Cardiac fibroblast (primary cell): Measurements from ENCODE around the gene ZNF460.
A peak's percentile ranks its signal among the peaks of the same experiment; 100 is the strongest.
"Not testable (repeated sequence)": the region's sequence is repeated elsewhere in the genome, so short reads cannot be mapped to it uniquely, and the experiment has no call there.

Source experiments
- DNase-seq, 2 donors: peaks; one replicate each; pipeline versions ENCODE4 v3.0.0 to v3.0.0-alpha.2; 2010; ENCODE audit warnings: low read depth in 2 of 2
- H3K4me3 ChIP-seq, 2 donors: replicated peaks in 1 of 2; 1 replicate in 1 of 2; 2 replicates in 1 of 2; pipeline ENCODE4 v1.5.1; 2011; ENCODE audit warnings: low read depth in 2 of 2, low read length in 2 of 2, mild to moderate bottlenecking in 2 of 2, moderate library complexity in 1 of 2
- TF ChIP-seq, protein P1 (sequence below): IDR thresholded peaks from one replicate; pipeline ENCODE4 v1.5.1; 2011; ENCODE audit warnings: low read depth, mild to moderate bottlenecking, low read length, inconsistent platforms

Gene ZNF460

GRCh38 chr19:57242821-57243220, 37.5 kb upstream of the ZNF460 start:
- TF ChIP-seq, protein P1, sequence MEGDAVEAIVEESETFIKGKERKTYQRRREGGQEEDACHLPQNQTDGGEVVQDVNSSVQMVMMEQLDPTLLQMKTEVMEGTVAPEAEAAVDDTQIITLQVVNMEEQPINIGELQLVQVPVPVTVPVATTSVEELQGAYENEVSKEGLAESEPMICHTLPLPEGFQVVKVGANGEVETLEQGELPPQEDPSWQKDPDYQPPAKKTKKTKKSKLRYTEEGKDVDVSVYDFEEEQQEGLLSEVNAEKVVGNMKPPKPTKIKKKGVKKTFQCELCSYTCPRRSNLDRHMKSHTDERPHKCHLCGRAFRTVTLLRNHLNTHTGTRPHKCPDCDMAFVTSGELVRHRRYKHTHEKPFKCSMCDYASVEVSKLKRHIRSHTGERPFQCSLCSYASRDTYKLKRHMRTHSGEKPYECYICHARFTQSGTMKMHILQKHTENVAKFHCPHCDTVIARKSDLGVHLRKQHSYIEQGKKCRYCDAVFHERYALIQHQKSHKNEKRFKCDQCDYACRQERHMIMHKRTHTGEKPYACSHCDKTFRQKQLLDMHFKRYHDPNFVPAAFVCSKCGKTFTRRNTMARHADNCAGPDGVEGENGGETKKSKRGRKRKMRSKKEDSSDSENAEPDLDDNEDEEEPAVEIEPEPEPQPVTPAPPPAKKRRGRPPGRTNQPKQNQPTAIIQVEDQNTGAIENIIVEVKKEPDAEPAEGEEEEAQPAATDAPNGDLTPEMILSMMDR = no peak
- no peak overlapping the region for H3K4me3 ChIP-seq

DNA sequence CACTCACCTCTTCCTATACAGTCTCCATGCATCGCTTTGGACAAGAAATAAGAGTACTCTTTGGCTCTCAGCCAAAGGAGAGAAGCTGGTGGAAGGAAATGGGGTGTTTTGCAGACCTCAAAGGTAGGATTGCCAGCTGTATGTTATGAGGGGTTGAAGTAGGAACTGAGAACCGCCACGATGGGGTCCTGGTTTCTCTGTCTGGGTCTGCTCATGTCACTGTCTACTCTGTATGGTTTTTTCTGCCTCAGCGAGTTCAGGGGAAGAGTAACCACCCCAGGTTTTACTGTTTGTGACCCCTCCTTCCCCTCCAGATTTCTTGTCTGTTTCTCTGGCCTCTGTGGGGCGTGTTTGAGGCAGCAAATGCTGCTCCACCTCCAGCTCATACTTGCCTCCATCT, 35.8 kb upstream of the ZNF460 start:
- no peak overlapping the region for H3K4me3 ChIP-seq
- no peak for DNase-seq
- TF ChIP-seq, protein P1 = no peak

More at GRCh38 chr19:57242821-57243220, 37.5 kb upstream of the ZNF460 start:
- no peak for DNase-seq

- TF ChIP-seq, protein P1 = no peak
Observed at GRCh38 chr19:57245066-57245465, 35.2 kb upstream of the ZNF460 start.

GRCh38 chr19:57245959-57246358, 34.3 kb upstream of the ZNF460 start:
- DNase-seq = no peak
- H3K4me3 ChIP-seq = no peak overlapping the region
- TF ChIP-seq, protein P1 = no peak

More at GRCh38 chr19:57245066-57245465, 35.2 kb upstream of the ZNF460 start:
- no peak overlapping the region for H3K4me3 ChIP-seq
- no peak for DNase-seq

GRCh38 chr19:57248646-57249045, 31.6 kb upstream of the ZNF460 start:
- no peak overlapping the region for H3K4me3 ChIP-seq
- no peak for DNase-seq
- TF ChIP-seq, protein P1 = no peak

DNA sequence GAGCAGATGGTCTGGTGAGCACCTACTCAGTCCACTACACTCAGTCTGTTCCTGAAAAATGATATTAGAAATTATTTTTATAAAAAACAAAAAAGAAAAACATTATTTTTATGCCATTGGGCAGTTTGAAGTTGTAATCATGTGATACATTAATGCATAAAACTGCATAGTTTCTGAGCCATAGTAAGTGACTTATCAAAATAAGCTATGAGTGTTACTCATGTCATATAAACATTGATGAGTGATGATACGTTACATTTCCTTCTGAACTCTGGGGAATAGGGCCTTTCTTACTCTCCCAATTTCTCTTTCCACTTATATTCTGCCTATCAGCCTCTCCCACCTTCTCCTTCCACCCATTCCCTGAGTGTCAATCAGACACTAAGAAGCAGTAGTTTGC, 31.0 kb upstream of the ZNF460 start:
- DNase-seq = no peak
- no peak overlapping the region for H3K4me3 ChIP-seq
- TF ChIP-seq, protein P1 = no peak

- DNase-seq = peak in 1 of 2 donors; percentile 26
Observed at GRCh38 chr19:57253767-57254166, 26.5 kb upstream of the ZNF460 start.

More at GRCh38 chr19:57253767-57254166, 26.5 kb upstream of the ZNF460 start:
- not testable (repeated sequence) for H3K4me3 ChIP-seq
